GM21825 (cell line): ENCODE measurements around the gene KIF1C.
A peak's percentile ranks its signal among the peaks of the same experiment; 100 is the strongest.
"Not testable (repeated sequence)": the region's sequence is repeated elsewhere in the genome, so short reads cannot be mapped to it uniquely, and the experiment has no call there.

Experiments used
- ATAC-seq: cut with Tn5 transposase; IDR thresholded peaks from one replicate; pipeline ENCODE4 v1.9.1; 2021; ENCODE audit warnings: mild to moderate bottlenecking, moderate library complexity; ENCODE audit not compliant: unreplicated experiment

KIF1C gene

DNA sequence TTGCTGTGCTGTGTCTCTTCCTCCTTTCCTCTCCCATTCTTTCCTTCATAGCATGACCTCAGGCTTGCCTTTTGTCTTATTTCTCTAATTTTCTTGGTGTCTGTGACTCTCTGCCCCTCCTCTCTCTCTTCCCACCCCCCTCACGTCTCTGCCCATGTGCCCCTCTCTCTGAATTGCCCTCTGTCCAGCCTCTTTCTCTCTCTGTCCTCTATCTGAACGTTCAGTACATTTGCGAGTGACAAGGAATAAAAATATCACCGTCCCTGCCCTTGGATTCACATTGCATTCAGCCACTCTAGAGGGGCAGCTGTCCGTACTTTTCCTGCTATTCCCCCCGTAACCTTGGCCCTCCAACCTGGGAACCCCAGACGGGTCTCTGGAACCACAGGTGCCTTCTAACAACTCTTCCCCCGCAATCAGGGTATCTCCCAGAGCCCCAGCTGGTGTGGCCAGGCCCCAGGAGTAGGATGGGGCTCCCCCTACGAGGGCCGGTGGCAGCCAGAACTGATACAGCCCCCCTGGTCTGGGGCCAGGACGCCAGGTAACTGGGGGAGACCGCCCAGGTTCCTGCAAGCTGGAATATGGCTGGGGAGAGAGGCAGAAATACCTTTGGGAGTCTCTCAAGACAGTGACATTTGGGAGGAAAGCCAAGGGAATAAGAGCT, 1.8 kb downstream of the KIF1C start:
- no peak for ATAC-seq

DNA sequence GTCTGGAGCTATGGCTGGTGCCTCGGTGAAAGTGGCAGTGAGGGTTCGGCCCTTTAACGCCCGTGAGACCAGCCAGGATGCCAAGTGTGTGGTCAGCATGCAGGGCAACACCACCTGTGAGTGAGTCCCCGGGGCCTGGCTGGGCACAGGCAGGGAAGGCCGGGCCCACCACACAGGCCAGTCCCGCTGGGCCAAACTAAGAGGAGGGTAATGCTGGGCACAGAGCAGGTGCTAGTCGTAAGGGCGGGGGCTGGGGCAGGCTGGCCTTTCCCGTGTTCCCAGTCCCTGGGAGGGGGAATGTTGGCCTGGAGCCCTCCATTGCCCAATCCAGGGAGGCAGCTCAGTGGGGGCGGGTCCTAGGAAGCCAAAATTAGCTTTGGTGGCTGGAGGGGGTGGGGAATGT, 2.5 kb downstream of the KIF1C start:
- no peak for ATAC-seq

DNA sequence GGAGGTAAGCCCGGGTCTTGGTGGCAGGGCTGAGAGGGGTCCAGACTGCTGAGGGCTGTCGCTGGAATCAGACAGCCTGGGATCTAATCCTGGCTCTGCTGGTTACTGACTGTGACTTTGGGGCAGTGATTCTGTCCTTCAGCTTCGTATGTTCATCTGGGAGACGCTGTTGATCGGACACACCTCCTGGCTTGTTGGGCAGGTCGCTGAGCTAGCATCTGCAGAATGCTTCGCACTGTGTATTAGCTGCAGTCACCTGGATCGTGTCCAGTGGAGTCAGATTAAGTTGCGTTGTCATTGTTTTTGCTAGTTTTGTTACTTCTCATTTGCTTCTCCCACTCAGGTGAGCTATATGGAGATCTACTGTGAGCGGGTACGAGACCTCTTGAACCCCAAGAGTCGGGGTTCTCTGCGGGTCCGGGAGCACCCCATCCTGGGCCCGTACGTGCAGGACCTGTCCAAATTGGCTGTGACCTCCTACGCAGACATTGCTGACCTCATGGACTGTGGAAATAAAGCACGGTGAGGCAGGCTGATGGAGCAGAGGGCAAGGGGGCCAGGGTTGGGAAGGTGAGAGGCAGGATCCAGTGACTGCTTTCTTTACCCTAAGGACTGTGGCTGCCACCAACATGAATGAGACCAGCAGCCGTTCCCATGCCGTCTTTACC, 4.5 kb downstream of the KIF1C start:
- no peak for ATAC-seq

DNA sequence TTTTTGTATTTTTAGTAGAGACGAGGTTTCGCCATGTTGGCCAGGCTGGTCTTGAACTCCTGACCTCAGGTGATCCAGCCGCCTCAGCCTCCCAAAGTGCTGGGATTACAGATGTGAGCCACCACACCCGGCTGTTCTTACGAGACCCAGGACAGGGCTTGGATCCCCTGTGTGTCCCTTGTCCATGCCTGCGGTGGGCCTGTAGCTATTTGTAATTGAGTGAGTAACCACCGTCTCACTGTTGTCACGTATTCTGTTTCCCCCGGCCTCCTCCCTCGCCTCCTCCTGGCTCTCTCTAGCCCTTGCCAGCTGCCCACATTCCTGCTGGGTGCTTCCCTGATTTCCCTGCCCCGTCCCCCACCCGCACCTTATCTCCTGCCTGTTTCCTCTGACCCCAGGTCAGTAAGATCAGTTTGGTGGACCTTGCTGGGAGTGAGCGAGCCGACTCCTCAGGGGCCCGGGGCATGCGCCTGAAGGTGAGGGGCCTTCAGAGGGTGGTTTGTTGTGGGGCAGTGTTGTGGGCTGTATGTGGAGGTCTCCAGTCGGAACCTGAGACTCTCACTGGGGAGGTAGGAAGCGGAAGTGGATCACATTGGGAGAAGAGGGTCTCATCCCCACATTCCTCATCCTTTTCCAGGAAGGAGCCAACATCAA, 5.6 kb downstream of the KIF1C start:
- no peak for ATAC-seq

DNA sequence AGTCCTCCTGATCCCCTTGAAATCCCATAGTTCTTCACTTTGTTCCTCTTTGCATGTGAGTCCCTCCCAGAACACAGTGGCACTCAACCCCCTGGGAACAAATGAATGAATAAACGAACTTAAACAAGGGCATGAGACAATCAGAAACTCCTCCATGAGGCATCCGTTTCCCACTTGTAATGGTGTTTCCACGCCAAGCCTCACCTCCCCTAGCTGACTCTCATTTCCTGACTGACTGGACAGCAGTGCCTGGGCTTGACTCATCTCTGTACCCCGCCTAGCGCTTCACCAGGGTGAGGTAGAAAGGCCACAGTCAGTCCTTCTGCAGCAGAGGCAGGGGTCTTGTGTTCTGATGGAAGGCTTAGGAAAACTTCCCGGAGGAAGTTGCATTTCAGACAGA, 14.2 kb downstream of the KIF1C start:
- peak; percentile 42 for ATAC-seq

DNA sequence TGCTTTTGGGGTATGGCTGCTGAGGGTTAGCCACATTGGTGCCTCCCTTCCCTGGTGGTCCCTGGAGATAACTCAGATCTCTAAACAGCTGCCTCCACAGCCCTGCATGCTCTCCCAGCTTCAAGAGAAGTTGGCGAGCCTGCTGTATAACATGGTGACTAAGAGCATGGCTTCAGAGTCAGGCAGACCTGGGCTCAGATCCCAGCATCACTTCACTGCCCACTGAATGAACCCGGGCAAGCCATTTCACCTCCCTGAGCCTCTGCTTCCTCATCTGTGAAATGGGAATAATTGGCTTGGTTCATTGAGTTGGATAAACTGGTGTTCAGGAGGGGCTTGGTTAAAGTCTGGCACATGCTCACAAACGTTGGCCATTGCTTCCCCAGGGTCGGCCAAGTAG, 16.6 kb downstream of the KIF1C start:
- ATAC-seq, result no peak

DNA sequence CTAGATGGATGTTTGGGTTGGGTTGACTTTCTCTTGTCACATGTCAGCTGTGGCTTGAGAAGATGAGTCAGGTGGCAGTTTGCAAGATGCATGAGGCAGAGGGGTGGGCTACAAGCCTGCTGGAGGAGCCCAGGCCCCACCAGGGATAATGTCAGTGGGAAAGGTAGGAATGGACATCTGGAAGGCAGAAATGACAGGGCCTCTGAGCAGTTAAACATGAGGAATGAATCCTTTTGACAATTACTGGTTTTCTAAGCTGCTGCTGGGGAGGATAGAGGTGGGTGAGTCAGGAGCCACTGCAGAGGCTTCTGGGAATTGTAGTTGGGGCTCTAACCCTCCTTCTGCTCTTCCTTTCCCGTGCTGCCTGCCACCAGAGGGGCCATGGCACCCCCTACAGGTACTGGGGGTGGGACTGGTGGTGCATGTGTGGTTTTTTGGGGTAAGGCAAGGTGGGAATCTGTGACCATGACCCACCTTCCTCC, 21.8 kb downstream of the KIF1C start:
- no peak for ATAC-seq

DNA sequence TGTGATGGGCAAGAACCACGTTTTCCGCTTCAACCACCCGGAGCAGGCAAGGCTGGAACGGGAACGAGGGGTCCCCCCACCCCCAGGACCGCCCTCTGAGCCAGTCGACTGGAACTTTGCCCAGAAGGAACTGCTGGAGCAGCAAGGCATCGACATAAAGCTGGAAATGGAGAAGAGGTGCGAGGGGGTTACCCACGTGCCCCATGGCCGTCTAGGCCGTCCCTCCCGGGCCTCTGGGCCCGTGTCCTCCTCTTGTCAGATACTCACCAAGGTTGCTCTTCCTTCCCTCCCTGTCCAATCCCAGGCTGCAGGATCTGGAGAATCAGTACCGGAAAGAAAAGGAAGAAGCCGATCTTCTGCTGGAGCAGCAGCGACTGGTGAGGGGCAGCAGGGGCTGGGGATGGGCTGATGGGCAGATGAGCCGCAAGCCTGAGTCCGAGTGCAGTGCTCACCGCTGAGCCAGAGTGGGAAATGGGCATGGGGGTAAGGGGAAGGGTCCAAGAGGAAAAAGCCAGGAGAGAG, 22.8 kb downstream of the KIF1C start:
- ATAC-seq, result no peak

DNA sequence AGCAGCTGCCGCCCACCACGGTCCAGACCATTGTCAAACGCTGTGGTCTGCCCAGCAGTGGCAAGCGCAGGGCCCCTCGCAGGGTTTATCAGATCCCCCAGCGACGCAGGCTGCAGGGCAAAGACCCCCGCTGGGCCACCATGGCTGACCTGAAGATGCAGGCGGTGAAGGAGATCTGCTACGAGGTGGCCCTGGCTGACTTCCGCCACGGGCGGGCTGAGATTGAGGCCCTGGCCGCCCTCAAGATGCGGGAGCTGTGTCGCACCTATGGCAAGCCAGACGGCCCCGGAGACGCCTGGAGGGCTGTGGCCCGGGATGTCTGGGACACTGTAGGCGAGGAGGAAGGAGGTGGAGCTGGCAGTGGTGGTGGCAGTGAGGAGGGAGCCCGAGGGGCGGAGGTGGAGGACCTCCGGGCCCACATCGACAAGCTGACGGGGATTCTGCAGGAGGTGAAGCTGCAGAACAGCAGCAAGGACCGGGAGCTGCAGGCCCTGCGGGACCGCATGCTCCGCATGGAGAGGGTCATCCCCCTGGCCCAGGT, 24.5 kb downstream of the KIF1C start:
- ATAC-seq, result no peak

DNA sequence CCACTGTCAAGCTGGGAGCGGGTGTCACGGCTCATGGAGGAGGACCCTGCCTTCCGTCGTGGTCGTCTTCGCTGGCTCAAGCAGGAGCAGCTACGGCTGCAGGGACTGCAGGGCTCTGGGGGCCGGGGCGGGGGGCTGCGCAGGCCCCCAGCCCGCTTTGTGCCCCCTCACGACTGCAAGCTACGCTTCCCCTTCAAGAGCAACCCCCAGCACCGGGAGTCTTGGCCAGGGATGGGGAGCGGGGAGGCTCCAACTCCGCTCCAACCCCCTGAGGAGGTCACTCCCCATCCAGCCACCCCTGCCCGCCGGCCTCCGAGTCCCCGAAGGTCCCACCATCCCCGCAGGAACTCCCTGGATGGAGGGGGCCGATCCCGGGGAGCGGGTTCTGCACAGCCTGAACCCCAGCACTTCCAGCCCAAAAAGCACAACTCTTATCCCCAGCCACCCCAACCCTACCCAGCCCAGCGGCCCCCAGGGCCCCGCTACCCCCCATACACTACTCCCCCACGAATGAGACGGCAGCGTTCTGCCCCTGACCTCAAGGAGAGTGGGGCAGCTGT, 25.9 kb downstream of the KIF1C start:
- no peak for ATAC-seq

DNA sequence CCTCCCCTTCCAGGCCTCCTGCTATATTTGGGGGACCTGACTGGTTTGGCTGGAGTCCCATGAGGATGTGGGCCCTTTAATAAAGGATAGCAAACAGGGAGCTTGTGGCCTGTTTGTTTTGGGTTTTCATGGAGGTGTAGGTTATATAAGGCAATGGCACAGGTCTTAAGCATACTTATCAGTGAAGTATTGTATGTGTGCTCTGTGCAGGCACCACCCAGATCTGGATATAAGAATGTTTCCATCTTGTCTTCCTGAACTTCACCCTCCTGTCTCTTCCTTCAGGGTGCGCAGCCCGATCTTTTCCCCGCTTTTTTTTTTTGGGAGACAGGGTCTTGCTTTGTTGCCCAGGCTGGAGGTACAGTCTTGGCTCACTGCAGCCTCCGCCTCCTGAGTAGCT, 26.9 kb downstream of the KIF1C start:
- no peak for ATAC-seq

DNA sequence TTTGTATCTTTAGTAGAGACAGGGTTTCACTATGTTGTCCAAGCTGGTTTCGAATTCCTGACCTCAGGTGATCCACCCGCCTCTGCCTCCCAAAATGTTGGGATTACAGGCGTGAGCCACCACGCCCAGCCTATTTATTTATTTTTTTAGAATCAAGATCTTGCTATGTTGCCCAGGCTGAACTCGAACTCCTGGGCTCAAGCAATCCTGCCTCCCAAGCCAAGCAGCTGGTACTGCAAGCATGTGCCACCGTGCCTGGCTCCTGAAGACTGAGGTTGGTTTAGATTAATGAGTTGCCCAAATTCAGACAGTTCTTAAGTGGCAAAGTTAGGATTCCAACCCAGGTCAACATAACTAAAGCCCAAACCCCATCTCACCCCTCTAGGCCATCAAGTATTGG, 29.5 kb downstream of the KIF1C start:
- ATAC-seq, result no peak

DNA sequence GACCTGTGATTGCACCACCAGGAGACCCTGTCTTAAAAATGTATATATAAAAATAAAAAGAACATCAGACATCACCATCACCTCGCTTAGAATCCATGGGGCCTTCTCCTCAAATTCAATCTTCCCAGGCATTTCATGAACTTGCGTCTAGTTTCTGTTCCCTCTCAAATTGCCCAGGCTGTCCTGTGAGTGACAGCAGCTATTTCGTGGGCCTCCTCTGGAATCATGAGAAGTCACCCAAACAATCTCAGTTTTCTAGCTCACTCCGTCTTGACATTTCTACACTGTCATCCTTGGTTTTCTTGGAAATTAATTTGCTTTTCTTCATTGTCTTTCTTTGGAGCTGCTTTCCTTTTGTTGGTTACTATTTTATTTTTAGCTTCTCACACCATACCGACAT, 30.2 kb downstream of the KIF1C start:
- ATAC-seq, result no peak

DNA sequence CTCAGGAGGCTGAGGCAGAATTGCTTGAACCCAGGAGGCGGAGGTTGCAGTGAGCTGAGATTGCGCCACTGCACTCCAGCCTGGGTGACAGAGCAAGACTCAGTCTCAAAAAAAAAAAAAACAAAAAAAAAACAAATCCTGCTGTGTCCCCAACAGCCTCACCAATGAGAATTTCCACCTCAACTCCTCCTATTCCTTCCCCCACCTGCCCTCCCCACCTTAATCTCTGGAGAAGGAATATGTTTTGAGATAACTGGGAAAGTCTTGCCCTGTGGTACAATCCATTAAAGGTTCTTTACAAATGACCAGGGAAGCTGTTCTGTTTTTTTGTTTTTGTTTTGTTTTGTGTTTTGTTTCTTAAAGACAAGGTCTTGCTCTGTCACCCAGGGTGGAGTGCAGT, 32.4 kb downstream of the KIF1C start:
- not testable (repeated sequence) for ATAC-seq

DNA sequence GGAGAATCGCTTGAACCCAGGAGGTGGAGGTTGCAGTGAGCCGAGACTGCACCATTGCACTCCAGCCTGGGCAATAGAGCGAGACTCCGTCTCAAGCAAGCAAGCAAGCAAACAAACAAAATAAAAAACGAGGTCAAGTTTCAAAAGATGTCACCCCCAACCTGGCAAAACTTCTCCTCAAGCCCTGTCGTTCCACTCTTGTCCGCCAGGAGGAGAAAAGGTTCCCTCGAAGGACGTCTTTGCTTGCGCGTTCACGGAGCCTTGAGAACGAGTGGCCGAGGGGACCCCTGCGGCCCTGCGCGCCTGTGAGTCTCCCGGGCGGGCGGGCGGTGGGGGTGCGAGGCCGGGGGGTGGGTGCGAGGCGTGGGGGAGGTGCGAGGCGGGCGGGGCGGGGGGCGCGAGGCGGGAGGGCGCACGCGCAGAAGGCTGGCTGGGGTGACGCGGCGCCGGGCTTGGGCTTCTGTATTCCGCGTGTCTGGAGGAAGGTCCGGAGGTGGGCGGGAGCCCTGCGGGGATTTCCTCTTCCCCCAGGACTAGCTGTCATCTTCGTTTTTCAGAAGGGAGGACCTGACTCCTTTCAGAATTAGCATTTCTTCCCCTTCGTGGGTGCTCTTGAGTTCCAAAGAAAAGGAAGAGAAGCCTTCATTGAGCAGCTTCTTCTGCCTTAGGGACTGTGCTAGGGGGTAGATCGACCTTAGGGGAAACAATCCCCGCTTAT, 33.8 kb downstream of the KIF1C start:
- ATAC-seq, result peak; percentile 58

DNA sequence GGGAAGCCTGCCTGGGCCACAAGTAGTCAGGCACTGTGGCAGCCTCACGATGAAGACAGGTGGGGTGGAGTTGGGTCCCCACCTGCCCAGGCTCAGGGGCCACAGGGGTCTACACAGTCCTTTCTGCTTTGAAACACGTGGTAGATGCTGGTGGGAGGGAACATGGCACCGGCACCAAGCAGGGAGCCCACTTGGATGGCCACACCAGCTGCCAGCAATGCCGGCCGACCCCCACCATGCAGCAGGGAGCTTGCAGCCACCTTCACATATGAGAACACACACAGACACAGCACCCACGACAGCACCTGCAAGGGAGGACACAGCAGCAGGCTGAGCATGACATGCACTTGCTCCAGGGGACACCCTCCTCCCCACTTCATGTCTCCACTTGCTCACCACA, 35.1 kb downstream of the KIF1C start:
- ATAC-seq, result no peak

DNA sequence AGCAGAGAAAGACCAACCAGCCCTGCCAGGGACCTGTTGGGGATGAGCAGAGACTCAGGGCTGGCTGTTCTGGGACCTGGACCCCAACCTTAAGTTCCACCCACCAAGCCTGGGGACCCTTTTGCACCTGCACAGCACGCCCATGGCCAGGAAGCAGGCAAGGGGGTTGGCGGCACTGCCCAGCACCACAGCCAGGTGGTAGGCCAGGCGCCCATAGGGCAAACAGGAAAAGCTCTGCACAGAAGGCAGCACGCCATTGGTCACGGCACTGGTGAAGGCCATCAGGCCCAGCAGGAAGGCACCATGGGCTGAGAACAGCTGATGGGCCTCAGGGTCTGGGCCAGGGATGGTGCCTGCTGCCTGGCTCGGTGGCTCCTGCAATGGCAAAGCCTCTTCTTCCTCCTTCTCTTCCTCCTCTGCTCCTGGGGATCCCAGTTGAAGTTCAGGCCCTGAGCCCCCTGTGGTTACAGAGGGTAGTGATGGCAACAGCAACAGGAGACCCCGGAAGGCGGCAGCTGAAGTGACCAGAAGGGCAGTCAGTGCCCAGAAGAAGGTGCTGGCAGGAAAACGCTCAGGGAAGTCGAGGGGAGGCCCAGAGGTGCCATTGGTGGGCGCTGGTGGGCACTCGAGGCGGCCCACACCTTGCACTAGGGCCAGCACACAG, 35.7 kb downstream of the KIF1C start:
- no peak for ATAC-seq

DNA sequence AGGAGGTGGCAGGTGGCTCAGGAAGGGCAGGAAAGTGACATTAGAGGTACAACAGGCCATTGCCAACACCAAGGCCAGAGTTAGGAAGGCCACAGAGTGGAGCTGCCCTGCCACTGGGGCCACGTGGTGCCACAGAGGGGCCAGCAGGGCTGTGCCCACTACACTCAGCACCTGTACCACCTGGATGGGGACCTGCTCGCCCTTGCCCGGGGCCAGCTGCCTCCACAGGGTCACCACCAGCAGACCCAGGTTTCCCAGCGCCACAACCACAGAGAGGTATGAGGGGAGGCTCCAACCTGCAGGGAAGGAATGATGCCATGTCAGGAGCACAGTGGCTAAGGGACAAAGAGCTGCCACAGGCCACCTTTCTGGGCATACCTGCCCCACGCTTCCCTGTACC, 36.3 kb downstream of the KIF1C start:
- ATAC-seq, result no peak

DNA sequence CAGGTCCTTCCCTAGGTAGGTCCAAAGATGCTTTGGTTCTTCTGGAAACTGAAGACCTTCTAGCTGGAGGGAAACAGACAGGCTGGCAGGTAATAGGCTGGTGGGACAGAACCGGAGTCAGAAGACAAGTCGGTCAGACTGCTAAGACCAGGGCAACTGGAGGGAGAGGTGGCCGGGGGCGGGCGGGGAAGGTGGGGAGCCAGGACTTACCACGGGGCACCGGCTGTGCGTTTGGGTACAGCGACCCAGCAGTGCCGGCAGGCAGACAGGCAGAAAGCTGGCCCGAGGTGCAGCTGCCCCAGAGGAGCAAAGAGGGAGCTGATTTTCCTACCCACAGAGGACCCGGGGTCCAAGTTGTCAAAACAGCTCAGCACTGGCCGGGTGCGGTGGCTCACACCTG, 36.9 kb downstream of the KIF1C start:
- ATAC-seq, result no peak

DNA sequence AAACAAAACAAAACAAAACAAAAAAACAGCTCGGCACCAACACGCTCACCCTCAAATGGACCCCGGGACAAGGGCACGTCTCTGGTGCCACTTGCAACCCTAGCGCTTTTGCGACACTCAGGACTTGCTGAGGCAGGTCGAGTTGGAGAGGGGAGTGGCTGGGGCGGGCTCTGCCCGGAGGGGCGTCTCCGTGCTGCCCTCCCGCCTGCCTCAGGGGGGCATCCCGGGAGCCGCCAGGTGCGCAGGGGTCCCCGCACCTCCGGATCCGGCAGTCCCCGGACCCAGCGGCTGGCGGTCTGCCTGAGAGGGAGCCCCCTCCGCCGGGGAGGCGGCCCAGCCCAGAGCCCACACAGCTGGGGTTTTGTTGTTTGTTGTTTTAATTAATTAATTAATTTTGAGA, 37.6 kb downstream of the KIF1C start, which contains the start of gene SLC52A1:
TSS of gene SLC52A1 (minus strand) at position 112 of the 400 bp plus-strand sequence. CDS start 820 bp downstream, outside the sequence.
- ATAC-seq, result no peak
